Nephron progenitor cell (in vitro differentiated cells): ENCODE results near the gene ACACA.
A peak's percentile ranks its signal among the peaks of the same experiment; 100 is the strongest.

Experiments used
- DNase-seq: peaks from one replicate; pipeline ENCODE4 v3.0.0; 2021
- H3K27ac Mint-ChIP-seq: 2 replicates; pipeline ENCODE4 v1.8.0; 2021; ENCODE audit warnings: mild to moderate bottlenecking, moderate library complexity, mixed read lengths
- H3K27me3 Mint-ChIP-seq: 2 replicates; pipeline ENCODE4 v1.8.0; 2021; ENCODE audit warnings: mild to moderate bottlenecking, low read depth, mixed read lengths; ENCODE audit not compliant: poor library complexity
- H3K36me3 Mint-ChIP-seq: 2 replicates; pipeline ENCODE4 v1.8.0; 2021; ENCODE audit warnings: low read depth, mixed read lengths
- H3K4me1 Mint-ChIP-seq: 2 replicates; pipeline ENCODE4 v1.8.0; 2021; ENCODE audit warnings: mixed read lengths
- H3K4me3 Mint-ChIP-seq: 2 replicates; pipeline ENCODE4 v1.8.0; 2021; ENCODE audit warnings: mild to moderate bottlenecking, moderate library complexity, mixed read lengths
- H3K9me3 Mint-ChIP-seq: 2 replicates; pipeline ENCODE4 v1.8.0; 2021; ENCODE audit warnings: mild to moderate bottlenecking, moderate library complexity, mixed read lengths
- CTCF ChIP-seq: fragments of 200-600 bp; sonication (generic); IDR thresholded peaks from 2 replicates; pipeline ENCODE4 v1.5.0; 2021; ENCODE audit warnings: antibody characterized with exemption

ACACA gene

GRCh38 chr17:37239690-37240334, 166.8 kb downstream of the ACACA start:
- no peak overlapping the region for H3K4me3 Mint-ChIP-seq
- no peaks in the 10 kb centered on the region for H3K9me3 Mint-ChIP-seq
- no peaks in the 10 kb centered on the region for H3K4me1 Mint-ChIP-seq
- peak overlapping the region; percentile 27 for H3K27ac Mint-ChIP-seq
- TF ChIP-seq CTCF, result peak; percentile 61
- peaks cover 59% of the 10 kb centered on the region for H3K36me3 Mint-ChIP-seq
- H3K27me3 Mint-ChIP-seq, result no peaks in the 10 kb centered on the region
- no peak for DNase-seq

- DNase-seq, result no peak
- Mint-ChIP-seq H3K36me3 (peaks cover 73% of the 10 kb centered on the region), H3K27me3 (no peaks in the 10 kb centered on the region), H3K4me1 (peaks cover 28% of the 10 kb centered on the region), H3K27ac (peak overlapping the region; percentile 89), H3K9me3 (no peaks in the 10 kb centered on the region), H3K4me3 (no peak overlapping the region)
- TF ChIP-seq CTCF, result no peak
Observed at GRCh38 chr17:37234106-37234505, 172.5 kb downstream of the ACACA start.

- DNase-seq, result peak; percentile 15
- no peak for TF ChIP-seq CTCF
- H3K4me1 Mint-ChIP-seq, result peaks cover 28% of the 10 kb centered on the region
- peak overlapping the region; percentile 96 for H3K27ac Mint-ChIP-seq
- H3K27me3 Mint-ChIP-seq, result no peaks in the 10 kb centered on the region
- H3K4me3 Mint-ChIP-seq, result peak overlapping the region; percentile 37
- peaks cover 75% of the 10 kb centered on the region for H3K36me3 Mint-ChIP-seq
- no peaks in the 10 kb centered on the region for H3K9me3 Mint-ChIP-seq
Observed at GRCh38 chr17:37233036-37233435, 173.6 kb downstream of the ACACA start.

DNA sequence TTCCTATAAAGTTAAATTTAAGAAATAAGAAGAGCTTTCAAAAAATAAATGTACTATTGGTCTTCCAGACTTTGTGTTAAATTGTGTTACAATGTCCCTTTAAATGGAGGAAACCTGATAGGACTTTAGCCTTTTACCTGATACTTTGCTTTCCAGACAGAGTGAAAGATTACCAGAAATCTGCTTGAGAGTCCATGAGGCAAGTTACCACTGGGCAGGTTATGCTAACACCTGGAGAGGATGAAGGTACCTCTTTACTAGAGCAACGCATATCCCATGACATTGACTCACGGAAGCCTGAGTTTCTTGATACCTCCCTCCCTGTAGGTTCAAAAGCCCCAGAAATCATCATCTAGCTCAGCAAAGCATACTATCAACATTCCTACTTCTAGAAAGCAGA, 174.7 kb downstream of the ACACA start:
- Mint-ChIP-seq H3K9me3 (no peaks in the 10 kb centered on the region), H3K4me3 (peak overlapping the region; percentile 2), H3K4me1 (peaks cover 28% of the 10 kb centered on the region), H3K27ac (peak overlapping the region; percentile 88), H3K27me3 (no peaks in the 10 kb centered on the region), H3K36me3 (peaks cover 68% of the 10 kb centered on the region)
- no peak for TF ChIP-seq CTCF
- no peak for DNase-seq

- H3K9me3 Mint-ChIP-seq, result no peaks in the 10 kb centered on the region
- no peak overlapping the region for H3K27ac Mint-ChIP-seq
- no peak overlapping the region for H3K4me3 Mint-ChIP-seq
- no peak for TF ChIP-seq CTCF
- H3K36me3 Mint-ChIP-seq, result peaks cover 57% of the 10 kb centered on the region
- DNase-seq, result no peak
- H3K27me3 Mint-ChIP-seq, result no peaks in the 10 kb centered on the region
- H3K4me1 Mint-ChIP-seq, result peaks cover 36% of the 10 kb centered on the region
Observed at GRCh38 chr17:37230633-37231032, 176.0 kb downstream of the ACACA start.

GRCh38 chr17:37225465-37225864, 181.2 kb downstream of the ACACA start:
- Mint-ChIP-seq H3K4me1 (peaks cover 21% of the 10 kb centered on the region), H3K36me3 (peaks cover 36% of the 10 kb centered on the region), H3K27me3 (no peaks in the 10 kb centered on the region), H3K9me3 (no peaks in the 10 kb centered on the region), H3K4me3 (no peak overlapping the region), H3K27ac (peak overlapping the region; percentile 94)
- DNase-seq, result no peak
- TF ChIP-seq CTCF, result no peak
